ENCODE data around the gene NOP9.

Gene NOP9

DNA sequence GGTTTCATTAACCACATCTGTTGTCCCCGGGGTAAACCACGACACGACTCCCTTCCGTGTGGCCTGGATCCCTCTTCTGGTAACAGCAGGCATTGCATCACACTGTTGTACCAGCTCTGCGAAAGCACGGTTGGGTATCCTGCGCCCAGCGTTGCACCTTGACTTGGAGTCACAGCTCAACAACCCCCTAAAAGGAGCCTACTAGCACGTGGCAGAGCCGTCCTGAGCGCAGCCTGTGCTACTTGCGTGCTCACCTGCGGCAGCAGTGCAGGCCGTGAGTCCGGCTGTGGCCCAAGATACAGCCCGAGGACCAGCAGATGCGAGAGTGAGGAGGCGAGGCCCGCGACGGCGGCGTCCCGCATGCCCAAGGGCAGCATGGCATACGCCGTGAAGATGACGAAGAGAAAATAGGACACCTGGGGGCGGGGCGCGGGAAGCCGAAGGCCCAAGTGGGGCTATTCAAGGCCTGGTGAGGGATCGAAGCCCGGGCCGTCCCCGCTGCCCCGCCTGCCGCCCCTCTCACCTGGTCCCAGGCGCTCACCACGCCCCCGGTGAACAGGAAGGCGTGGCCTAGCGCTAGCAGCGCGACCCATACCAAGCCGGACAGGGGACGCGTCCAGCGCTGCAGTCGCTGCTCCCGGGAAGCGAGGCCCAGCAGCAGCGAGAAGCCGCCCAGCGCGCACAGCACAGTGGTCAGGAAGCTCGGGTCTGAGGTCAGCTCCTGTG is 32.8 kb downstream of the NOP9 start:
- peak; percentile 65 to 88 for DNase-seq (ENCODE audit: low spot score in 2 of 2)
- H3K36me3 Mint-ChIP-seq: peaks cover 35% of the 10 kb centered on the region
- H3K27ac Mint-ChIP-seq: peak overlapping the region; percentile 68
- peak overlapping the region; percentile 78 for H3K4me3 Mint-ChIP-seq
- H3K4me1 Mint-ChIP-seq: peaks cover 66% of the 10 kb centered on the region
- peak; percentile 77 for ATAC-seq
- no peaks in the 10 kb centered on the region for H3K9me3 Mint-ChIP-seq

DNA sequence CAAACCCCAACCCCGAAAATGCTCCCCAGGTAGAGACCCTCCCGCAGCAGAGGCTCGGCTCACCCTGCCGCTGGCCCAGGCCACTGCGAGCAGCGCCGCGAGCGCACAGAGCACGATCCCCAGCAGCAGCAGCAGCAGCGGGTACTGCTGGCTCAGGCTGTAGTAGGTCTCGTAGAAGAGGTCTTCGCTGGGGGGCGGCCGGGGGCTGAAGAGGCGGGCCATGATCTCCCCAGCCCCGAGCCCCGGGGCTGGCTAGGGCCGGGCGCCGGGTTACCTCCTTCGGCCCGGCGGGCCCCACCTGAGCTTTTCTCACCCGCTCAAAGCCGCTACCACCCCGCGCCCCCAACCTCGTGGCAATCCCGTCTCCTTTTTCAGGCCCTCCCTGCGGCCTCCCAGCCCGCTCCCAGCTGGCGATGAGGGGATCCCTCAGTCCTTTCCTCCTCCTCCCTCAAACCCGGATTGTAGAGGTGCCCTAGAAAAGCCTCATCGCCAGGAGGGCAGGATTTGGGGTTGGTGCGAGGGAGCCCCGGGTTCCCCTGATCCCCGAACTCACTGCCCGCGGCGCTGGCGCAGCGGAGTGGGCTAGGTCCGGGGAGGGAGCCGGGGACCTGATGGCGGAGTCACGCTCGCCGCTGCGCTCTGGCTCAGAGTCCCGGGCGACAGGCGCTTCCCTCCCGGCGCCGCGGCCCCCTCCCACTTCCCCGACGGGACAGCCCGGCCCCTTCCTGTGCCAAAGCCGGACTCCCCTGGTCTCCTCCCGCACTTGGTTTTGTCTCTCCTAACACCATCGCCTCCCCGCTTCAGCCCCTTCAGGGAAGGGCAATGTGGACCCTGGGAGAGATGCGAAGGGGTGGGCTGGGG is 35.0 kb downstream of the NOP9 start, which contains the start of gene ADCY4:
TSS of gene ADCY4 (minus strand) at position 641 of the 861 bp plus-strand sequence. CDS start at position 222, 419 bp downstream.
- Mint-ChIP-seq H3K27ac (no peak within 1 kb of the TSS), H3K4me1 (peaks cover 65% of the 10 kb centered on the region), H3K4me3 (peak within 1 kb of the TSS; percentile 78), H3K36me3 (peaks cover 33% of the 10 kb centered on the region), H3K9me3 (no peaks in the 10 kb centered on the region)
- DNase-seq (ENCODE audit: low spot score in 2 of 2) (peak in 1 of 2 donors; percentile 66), ATAC-seq (no peak)

DNA sequence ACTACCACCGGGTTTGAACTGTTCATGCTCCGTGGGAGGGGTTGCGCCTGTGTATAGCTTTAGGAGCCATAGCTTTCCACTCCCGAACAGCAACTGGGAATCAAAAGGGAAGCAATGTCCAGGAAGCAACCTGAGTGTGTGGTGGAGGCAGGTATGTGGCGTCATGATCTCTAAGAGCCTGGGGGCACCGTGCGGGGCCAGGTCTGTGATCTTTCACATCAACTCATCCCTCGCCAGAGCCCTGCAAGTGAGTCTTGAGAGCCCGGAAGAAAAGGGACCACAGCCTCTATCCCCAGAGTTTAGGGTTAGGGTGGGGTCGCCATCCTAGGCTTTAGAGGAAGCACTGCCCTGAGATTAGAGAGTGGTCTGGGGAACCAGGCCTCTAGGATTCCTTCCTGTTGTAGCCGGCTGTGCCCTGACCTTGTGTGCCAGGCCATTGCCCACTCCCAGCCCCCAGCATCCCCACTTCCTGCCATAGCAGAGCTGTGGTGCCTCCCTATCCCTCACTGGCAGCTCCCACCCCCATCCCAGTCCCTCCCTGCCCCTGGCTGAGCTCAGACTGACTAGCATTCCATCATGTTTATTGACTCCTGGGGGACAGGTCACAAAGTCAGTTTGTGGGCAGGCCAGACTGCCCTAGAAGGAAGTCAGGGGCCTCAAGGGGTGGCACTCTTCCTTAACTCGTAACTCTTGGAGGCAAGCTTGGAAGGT is 36.0 kb downstream of the NOP9 start:
- peaks cover 61% of the 10 kb centered on the region for H3K4me1 Mint-ChIP-seq
- no peaks in the 10 kb centered on the region for H3K9me3 Mint-ChIP-seq
- DNase-seq (ENCODE audit: low spot score in 2 of 2): no peak
- peak overlapping the region; percentile 78 for H3K4me3 Mint-ChIP-seq
- peaks cover 29% of the 10 kb centered on the region for H3K36me3 Mint-ChIP-seq
- no peak overlapping the region for H3K27ac Mint-ChIP-seq
- no peak for ATAC-seq

DNA sequence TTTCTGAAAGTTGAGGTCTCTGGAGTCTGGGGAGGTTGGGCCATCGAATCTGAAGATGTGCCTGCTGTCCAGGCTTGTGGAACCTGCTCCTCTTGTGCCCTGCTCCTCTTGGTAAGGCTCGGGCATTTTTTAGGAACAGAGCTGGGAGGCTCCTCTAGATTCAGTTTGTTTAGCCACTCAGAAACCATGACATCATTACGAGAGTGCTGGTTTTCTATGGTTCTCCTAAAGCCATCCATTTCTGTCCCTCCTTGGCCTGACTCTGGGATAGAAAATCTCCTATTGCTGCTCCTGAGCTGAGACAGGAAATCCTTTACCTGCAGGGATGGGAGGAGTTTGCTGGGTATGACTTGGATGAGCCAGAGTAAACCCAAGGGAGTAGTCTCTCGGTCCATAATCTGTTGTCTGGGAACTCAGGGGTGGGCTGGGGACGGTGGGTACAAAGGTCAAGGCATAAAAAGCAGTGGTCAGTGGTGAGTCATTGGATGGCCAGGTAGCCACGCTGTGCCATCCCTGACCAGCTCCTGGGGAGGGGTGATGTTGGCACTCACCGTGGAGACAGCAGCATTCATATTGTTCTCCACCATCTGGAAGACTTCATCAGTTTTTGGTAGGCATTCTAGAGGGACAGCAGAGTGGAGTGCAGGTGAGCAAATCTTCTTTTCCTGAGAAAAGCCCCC is 37.6 kb downstream of the NOP9 start:
- Mint-ChIP-seq H3K36me3 (peaks cover 24% of the 10 kb centered on the region), H3K9me3 (no peaks in the 10 kb centered on the region), H3K27ac (no peak overlapping the region), H3K4me1 (peaks cover 44% of the 10 kb centered on the region), H3K4me3 (no peak overlapping the region)
- ATAC-seq (no peak), DNase-seq (ENCODE audit: low spot score in 2 of 2) (no peak)

DNA sequence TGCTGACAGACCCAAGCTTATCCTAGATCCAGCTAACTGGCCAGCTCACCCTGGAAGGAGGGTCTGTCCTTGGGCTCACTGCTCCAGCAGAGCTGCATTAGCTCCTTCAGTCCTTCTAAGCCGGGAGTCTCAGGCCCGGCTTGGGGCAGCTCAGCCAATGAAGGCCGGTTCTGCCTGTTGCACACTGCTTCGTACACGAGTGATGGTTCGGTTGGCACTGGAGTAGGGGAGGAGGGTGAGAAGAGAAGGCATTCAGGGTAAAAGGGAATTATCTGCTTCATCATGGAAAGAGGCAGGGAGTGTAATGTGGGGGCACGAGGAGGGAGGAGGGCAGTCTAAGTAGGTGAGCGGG is 38.1 kb downstream of the NOP9 start:
- Mint-ChIP-seq H3K27ac (no peak overlapping the region), H3K36me3 (peaks cover 22% of the 10 kb centered on the region), H3K9me3 (no peaks in the 10 kb centered on the region), H3K4me3 (no peak overlapping the region), H3K4me1 (peaks cover 39% of the 10 kb centered on the region)
- ATAC-seq (no peak), DNase-seq (ENCODE audit: low spot score in 2 of 2) (no peak)

DNA sequence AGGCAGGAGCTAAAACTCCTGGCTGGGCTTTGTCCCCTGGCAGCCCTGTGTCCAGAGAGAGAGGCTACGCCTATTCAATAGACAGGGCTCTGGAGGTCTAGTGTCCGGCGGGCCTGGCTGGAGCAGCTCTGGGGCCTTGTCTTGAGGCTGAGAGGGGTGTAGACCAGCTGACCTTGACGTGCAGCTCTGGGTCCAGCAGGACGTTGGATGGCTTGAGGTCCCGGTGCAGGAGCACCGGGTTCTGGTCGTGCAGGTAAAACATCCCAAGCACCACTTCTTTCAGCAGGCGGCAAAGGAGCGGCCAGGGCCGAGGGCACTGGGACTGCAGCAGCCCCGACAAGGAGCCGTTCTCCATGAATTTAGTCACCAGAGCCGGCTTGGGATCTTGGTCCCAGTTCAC is 39.2 kb downstream of the NOP9 start:
- no peak for ATAC-seq

DNA sequence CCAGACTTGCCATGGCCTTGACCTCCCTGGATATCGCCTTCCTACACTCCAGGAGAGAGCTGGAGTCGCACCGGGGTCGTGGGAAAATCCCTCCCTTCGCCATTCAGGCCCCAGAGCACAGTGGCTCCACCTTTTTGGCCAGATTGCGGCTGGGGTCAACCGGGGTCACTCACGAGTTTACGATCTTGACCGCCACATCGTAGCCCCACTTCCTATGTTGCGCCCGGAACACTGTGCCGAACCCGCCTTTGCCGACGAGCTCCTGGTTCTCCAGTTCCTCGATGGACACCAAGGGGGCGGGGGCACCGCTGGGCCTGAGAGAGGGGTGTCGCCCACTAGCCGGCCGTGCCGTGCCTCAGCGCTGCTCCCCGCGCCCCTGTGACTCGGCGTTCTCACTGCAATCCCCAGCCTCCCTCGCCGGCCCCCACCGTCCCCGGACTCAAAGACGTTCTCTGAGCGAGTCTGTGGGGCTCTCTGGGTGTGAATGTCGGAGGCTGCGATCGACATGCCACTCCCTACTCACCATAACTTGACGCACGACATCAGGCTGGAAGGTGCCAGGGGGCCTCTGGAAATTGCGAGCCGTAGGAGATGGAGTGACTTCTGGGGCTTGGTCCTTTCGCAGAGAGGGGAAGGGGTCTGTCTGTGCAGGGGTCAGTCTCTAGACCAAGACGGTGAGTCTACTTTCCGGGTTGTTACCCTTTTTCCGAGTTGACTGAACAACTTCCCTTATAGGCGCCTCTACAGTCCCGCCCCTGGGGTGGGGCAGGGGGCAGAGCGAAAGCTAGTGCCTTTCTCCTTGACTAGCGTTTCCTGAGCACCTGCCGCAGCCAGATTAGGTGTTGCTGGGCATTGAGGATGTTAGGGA is 39.9 kb downstream of the NOP9 start, which contains the start of gene RIPK3:
TSS of gene RIPK3 (minus strand) at position 708 of the 868 bp plus-strand sequence. CDS start at position 543, 165 bp downstream.
- Mint-ChIP-seq H3K4me1 (peaks cover 37% of the 10 kb centered on the region), H3K4me3 (peak within 1 kb of the TSS; percentile 82), H3K36me3 (peaks cover 22% of the 10 kb centered on the region), H3K9me3 (no peaks in the 10 kb centered on the region), H3K27ac (peak within 1 kb of the TSS; percentile 80)
- ATAC-seq: peak; percentile 93
- DNase-seq (ENCODE audit: low spot score in 2 of 2): peak; percentile 46 to 80

More for the DNA sequence above, 39.2 kb downstream of the NOP9 start:
- Mint-ChIP-seq H3K36me3 (peaks cover 22% of the 10 kb centered on the region), H3K4me3 (peak overlapping the region; percentile 82), H3K4me1 (peaks cover 37% of the 10 kb centered on the region), H3K9me3 (no peaks in the 10 kb centered on the region), H3K27ac (peak overlapping the region; percentile 23)
- DNase-seq (ENCODE audit: low spot score in 2 of 2): no peak

DNA sequence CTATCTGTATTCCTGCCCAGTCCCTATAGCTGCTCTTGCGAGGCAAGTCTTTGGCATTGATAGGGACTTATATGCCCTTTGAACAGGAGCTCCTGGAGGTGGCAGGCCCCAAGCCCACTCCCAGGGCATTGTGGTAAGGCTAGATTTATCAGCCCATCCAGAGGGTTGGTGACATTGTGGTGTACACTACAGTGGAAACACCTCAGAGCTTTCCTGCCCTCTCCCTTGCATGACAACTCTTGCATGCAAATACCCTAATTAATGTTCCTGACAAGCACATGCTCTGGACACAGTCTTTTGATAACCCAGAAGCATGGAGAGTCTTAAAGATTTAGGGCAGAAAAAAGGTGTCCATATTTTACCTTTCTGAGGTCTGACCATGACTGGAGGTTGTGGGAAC is 41.0 kb downstream of the NOP9 start:
- Mint-ChIP-seq H3K4me3 (no peak overlapping the region), H3K9me3 (no peaks in the 10 kb centered on the region), H3K36me3 (peaks cover 22% of the 10 kb centered on the region), H3K27ac (no peak overlapping the region), H3K4me1 (peaks cover 28% of the 10 kb centered on the region)
- DNase-seq (ENCODE audit: low spot score in 2 of 2): no peak
- no peak for ATAC-seq

DNA sequence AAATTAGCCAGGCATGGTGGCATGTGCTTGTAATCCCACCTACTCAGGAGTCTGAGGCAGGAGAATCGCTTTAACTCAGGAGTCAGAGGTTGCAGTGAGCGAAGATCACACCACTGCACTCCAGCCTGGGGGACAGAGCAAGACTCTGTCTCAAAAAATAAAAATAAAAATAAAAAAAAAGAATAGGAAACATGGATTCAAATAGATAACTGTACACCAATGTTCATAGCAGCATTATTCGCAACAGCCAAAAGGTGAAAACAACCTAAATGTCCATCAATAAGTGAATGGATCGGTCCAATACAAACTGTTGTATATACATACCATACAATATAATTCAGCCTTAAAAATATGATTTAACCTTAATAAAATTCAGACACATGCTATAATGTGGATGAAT is 43.2 kb downstream of the NOP9 start:
- no peak for ATAC-seq
- H3K4me3 Mint-ChIP-seq: no peak overlapping the region
- DNase-seq (ENCODE audit: low spot score in 2 of 2): no peak
- peaks cover 21% of the 10 kb centered on the region for H3K4me1 Mint-ChIP-seq
- H3K27ac Mint-ChIP-seq: no peak overlapping the region
- H3K9me3 Mint-ChIP-seq: no peaks in the 10 kb centered on the region
- H3K36me3 Mint-ChIP-seq: peaks cover 2% of the 10 kb centered on the region

DNA sequence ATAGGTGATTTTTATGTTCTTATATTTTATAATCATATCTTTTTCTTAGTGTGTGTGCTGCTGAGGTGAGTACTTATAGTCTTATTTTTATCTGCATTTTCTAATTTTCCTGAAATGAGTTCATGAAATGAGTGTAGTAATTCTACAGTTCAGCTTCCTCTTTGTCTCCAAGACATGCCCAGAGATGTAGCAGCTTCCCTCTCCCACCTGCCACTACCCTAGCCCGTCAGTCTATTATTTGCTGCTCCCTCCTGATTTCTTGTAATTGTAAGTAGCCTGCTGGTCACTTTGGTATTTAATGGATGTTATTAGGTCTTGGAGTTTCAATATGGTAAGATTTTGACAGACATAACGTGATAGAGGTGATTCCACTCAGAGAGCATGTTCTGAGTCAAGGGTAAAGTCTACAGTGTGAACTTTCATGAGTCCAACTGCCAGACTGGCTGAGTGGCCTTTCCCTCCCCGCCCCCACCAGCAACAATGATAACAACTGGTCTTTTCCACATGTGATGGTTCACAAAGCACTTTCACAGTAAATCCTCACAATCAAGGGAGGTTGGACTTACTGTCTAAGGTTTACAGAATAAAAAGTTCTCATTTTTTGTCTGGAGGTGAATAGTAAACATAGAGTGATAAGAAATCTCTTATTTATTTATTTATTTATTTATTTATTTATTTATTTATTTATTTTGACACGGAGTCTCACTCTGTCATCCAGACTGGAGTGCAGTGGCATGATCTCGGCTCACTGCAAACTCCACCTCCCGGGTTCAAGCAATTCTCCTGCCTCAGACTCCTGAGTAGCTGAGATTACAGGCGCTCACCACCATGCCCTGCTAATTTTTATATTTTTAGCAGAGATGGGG is 44.4 kb downstream of the NOP9 start:
- peaks cover 10% of the 10 kb centered on the region for H3K4me1 Mint-ChIP-seq
- no peak for DNase-seq (ENCODE audit: low spot score in 2 of 2)
- ATAC-seq: no peak
- H3K36me3 Mint-ChIP-seq: no peaks in the 10 kb centered on the region
- no peak overlapping the region for H3K4me3 Mint-ChIP-seq
- H3K27ac Mint-ChIP-seq: no peak overlapping the region
- no peaks in the 10 kb centered on the region for H3K9me3 Mint-ChIP-seq

DNA sequence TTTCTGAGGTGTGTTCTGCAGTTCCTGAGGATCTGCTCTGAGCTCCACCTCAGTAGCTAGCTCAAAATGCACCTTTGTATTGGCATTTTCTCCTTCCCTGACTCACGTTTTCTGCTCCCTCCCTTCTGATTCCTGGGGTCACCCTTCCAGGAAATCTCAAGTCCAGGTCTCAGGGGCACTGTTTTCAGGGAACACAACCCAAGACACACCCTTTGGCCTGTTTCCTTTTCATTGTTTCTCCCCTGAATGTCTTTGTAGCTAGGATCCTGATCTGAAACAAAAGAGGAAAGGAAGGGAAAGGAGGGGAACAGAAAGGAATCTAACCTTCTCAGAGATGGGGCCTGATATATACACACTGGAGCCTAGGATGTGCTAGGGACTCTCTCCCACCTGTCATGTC is 47.5 kb downstream of the NOP9 start:
- Mint-ChIP-seq H3K9me3 (no peaks in the 10 kb centered on the region), H3K36me3 (no peaks in the 10 kb centered on the region), H3K4me3 (no peak overlapping the region), H3K27ac (no peak overlapping the region), H3K4me1 (no peaks in the 10 kb centered on the region)
- ATAC-seq (no peak), DNase-seq (ENCODE audit: low spot score in 2 of 2) (no peak)

DNA sequence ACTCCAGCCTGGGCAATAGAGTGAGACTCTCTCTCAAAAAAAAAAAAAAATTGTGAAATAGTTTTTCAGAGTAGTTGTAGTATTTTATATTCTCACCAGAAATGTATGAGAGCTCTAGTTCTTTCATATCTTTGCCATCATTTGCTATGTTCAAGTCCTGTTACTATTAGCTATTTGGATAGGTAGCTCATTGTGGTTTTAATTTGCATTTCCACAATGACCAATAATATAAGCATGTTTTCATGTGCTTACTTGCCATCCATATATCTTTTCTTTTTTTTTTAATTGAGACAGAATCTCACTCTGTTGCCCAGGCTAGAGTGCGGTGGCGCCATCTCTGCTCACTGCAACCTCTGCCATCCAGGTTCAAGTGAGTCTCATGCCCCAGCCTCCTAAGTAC is 48.5 kb downstream of the NOP9 start:
- no peaks in the 10 kb centered on the region for H3K36me3 Mint-ChIP-seq
- no peaks in the 10 kb centered on the region for H3K9me3 Mint-ChIP-seq
- ATAC-seq (no peak), DNase-seq (ENCODE audit: low spot score in 2 of 2) (no peak)
- H3K4me3 Mint-ChIP-seq: no peak overlapping the region
- no peak overlapping the region for H3K27ac Mint-ChIP-seq
- H3K4me1 Mint-ChIP-seq: no peaks in the 10 kb centered on the region

DNA sequence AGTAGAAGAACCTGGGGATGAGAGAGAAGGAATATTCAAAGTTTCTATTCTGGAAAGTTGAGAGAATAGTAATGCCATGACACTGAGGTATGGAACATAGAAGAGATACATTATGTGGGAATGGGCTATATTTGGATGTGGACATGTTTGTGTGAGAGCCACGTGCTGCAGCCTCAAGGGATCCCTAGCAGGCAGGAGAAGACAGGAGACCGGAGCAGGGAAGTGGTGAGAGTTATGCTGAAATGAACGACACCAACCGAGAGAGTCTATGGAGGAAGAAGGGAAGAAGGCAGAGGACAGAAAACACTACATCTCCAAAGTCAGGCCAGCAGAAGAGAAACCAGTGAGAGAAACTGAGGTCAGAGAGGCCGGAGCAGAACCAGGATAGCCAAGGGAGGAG is 50.1 kb downstream of the NOP9 start:
- Mint-ChIP-seq H3K4me3 (no peak overlapping the region), H3K4me1 (peaks cover 10% of the 10 kb centered on the region), H3K9me3 (no peaks in the 10 kb centered on the region), H3K27ac (no peak overlapping the region), H3K36me3 (no peaks in the 10 kb centered on the region)
- ATAC-seq: no peak
- no peak for DNase-seq (ENCODE audit: low spot score in 2 of 2)

Measured in stimulated activated effector memory CD8-positive, alpha-beta T cell treated with anti-CD3 and anti-CD28 coated beads, Interleukin-12 subunit alpha, Interleukin-12 subunit beta, amount 100 ng/mL, for 72 hours (primary cell).